Stimulated activated CD4-positive, alpha-beta T cell treated with anti-CD3 and anti-CD28 coated beads, Interleukin-4, amount 100 ng/mL, for 1 hour (primary cell): Measurements from ENCODE around the gene PDS5B.
"Not testable (repeated sequence)": the region's sequence is repeated elsewhere in the genome, so short reads cannot be mapped to it uniquely, and the experiment has no call there.

Experiments used
- DNase-seq: peaks from one replicate; pipeline ENCODE4 v3.0.0-alpha.2; 2020

The PDS5B gene

DNA sequence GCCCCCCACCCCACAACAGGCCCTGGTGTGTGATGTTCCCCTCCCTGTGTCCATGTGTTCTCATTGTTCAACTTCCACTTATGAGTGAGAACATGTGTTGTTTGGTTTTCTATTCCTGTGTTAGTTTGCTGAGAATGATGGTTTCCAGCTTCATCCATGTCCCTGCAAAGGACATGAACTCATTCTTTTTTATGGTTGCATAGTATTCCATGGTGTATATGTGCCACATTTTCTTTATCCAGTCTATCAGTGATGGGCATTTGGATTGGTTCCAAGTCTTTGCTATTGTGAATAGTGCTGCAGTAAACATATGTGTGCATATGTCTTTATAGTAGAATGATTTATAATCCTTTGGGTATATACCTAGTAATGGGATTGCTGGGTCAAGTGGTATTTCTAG is 142.8 kb downstream of the PDS5B start:
- DNase-seq: not testable (repeated sequence)

DNA sequence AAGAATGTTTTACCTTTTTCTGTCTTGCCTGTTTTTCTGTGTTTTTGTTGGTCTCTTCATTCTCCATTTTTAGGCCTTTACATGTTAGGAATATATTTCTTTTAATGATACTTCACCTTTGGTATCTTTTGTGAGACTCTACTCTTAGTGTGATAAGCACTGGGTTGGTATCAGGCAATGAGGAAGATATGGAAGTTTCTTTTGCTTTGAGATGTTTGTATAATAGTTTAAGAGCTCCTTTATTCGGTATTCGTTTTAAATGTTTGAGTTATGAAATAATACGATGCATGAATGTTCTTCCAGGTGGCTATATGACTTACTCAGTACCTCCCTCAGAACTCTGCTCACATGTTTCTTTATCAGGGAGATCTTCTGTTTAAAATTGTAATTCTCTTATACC is 144.8 kb downstream of the PDS5B start:
- no peak for DNase-seq

- DNase-seq: no peak
Observed at GRCh38 chr13:32731576-32731975, 145.3 kb downstream of the PDS5B start.

DNA sequence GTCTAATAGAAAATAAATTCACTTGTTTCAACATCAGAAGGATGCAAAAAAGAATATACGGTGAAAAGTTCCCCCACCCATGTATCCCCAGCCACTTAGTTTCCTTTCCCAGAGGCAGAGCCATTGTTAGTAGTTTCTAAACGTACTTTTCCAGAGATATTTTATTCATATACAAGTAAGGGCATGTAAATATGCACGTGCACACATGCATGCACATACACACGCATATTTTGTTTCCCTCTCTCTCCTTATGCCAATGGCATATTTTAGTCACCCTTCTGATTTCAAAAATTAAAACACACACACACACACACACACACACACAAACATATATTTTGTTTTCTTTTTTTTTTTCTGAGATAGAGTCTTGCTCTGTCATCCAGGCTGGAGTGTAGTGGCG is 147.4 kb downstream of the PDS5B start:
- DNase-seq: no peak

DNA sequence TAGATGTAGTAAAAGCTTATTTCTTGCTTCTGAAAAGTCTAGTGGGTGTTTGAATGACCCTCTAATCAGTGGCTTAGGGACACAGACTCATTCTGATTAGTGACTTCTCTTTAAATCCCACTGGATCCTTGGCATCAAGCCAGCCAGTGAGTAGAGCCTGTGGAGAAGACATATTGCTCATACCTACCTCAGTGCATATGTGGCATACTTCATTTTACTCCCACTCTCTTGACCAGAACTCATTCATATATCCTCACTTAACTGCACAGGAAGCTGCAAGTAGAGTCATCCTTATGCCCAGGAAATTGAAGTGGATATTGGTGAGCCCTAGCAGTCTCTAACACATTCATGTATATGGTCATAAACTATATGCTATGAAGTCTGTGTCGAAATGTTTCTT is 148.3 kb downstream of the PDS5B start:
- no peak for DNase-seq

DNA sequence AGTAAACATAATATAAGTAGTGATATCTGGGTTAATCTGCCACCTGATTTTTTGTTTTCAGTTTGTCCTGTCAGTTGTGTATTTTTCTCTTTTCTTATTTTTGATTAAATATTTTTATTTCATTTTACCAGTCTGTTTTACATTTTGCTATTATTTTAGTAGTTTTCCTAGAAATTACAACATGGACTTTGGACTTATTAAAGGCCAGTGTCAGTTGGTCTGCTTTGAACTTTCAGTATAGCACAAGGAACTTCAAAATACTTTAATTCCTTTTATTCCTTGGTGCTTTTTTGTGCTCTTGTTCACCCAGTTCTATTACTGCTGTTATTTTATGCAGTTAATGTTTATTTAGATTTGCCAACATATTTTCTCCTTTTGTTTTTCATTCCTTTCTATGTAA is 149.6 kb downstream of the PDS5B start:
- DNase-seq: no peak

- DNase-seq: no peak
Observed at GRCh38 chr13:32736648-32737047, 150.4 kb downstream of the PDS5B start.

DNA sequence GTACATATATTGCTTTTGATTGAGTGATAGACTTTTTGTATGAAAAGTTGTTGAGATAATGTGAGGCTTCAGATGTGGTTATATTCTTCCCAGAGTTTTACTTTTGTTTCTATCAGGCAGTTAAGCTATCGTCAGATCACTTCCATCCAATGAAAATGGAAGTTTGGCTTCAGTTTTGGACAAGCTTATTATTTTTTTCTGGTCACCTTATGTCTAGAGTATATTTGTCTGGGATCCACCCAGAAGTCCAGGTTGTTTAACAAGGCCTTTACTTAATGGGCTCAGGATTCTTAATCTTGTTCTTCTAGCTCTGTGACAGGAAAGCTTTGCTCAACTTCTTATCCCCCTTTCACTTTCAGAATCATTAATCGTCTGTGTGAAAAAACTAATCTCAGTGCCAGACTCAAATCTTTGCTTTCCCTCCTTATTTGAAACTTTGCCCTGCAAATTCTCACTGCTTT is 150.9 kb downstream of the PDS5B start:
- DNase-seq: no peak

- no peak for DNase-seq
Observed at GRCh38 chr13:32737679-32738078, 151.4 kb downstream of the PDS5B start.

DNA sequence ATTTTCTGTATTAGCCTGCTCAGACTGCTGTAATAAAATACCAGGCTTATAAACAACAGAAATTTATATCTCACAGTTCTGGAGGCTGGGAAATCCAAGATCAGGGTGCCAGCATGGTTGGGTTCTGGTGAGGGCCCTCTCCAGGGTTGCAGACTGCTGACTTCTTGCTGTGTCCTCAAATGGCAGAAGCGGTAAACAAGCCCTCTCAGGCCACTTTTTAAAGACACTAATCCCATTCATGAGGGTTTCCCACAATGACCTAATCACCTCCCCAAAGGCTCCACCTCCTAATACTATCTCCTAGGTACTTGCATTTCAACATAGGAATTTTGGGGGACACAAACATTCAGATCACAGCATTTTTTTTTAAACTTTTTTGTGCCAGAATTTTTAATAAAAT is 159.3 kb downstream of the PDS5B start:
- DNase-seq: no peak

GRCh38 chr13:32746474-32746873 is 160.2 kb downstream of the PDS5B start:
- no peak for DNase-seq

DNA sequence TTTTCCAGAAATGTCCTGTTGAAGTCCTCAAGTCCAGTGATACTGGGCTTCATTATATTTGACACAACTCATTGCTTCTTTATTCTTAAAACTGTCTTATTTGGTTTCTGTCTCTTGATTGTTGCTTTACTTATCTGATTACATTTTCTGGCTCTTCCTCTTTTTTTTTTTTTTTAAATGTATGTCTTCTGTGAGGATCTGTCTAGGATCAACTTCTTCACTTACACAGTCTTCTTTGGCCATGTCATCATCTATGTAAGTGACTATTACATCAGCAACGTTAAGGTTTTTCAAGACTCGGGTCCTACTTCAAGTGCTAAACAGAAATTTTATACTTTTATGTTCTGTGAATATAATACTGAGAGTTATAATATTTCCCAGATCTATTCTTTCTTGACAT is 162.1 kb downstream of the PDS5B start:
- no peak for DNase-seq

DNA sequence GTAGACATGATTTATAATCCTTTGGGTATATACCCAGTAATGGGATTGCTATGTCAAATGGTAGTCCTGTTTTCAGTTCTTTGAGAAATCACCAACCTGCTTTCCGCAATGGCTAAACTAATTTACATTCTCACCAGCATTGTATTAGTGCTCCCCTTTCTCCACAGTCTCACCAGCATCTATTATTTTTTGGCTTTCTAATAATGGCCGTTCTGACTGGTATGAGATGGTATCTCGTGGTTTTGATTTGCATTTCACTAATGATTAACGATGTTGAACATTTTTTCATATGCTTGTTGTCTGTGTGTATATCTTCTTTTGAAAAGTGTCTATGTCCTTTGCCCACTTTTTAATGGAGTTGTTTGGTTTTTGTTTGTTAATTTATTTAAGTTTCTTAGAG is 165.1 kb downstream of the PDS5B start:
- DNase-seq: no peak

- DNase-seq: no peak
Observed at GRCh38 chr13:32752311-32752710, 166.1 kb downstream of the PDS5B start.

- no peak for DNase-seq
Observed at GRCh38 chr13:32752997-32753606, 166.8 kb downstream of the PDS5B start.

DNA sequence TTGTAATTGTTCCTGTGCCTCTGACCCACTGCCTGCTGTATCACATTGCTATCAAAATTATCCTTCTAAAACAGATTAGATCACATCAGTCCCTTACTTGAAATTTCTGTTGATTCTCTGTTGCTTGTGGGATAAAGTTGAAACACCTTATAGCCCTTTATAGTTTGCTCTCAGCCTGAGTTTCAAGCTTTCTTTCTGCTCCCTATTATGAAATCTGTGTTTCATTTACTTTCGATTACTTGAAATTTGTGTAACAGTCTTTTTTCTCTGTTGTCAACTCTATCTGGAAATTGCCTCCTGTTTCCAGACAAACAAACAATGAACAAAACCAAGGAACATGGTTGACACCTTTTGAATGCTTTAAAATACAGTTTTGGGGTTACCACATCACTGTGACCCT is 167.9 kb downstream of the PDS5B start:
- DNase-seq: no peak

DNA sequence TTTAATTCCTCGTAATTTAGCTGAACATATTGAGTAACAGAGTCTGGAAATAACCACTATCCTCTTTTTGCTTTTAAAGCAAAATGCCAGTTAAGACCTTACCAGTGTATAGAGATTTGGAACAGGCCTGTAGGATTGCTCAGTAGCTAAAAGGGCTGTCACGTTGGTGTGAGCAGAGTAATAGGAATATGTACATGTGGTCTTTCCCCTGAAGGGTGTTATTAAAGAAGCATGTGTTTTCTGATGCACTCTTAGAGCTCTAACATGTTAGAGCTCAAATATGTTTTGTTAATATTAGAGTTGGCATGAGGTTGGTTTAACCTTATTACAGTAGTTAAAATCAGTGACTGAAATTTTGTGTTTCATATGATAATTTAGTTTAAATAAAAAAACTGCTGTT is 172.9 kb downstream of the PDS5B start:
- no peak for DNase-seq

GRCh38 chr13:32761472-32761871 is 175.2 kb downstream of the PDS5B start:
- no peak for DNase-seq

DNA sequence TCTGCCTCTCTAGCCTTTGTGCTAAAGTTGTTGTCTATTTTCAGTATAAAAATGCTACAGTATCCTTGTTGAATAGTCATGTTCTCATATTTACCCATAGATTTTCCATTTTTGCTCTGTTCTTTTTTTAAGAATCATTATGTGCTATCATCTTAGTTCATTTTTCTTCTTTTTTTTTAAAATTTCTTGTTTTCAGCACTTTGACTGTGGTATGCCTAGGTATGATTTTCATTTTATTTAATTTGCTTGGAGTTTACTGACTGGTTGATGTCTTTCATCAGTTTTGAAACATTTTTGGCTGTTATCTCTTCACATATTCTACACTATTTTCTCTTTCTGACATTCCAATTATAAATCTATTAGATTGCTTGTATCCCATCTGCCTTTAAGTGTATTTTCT is 192.9 kb downstream of the PDS5B start:
- DNase-seq: no peak

GRCh38 chr13:32781906-32782305 is 195.7 kb downstream of the PDS5B start:
- no peak for DNase-seq

DNA sequence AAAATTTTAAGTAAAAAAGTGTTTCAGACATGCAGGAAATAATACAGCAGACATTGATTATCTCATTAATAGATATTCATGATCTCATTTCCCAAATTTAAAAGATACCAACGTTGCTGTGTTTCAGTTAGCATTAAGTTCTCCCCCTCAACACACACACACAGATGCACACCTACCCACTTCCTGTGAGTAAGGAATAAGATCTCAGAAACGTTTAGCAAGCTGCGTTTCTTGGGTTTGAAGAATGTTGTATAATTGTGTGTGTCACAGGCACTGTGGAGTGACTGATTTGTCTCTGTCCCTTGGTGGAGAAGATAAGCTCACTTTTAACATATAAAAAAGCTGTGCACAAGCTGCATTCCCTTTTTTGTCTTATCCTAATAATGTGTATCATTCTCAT is 196.8 kb downstream of the PDS5B start:
- DNase-seq: no peak

- no peak for DNase-seq
Observed at GRCh38 chr13:32790731-32791130, 204.5 kb downstream of the PDS5B start.

DNA sequence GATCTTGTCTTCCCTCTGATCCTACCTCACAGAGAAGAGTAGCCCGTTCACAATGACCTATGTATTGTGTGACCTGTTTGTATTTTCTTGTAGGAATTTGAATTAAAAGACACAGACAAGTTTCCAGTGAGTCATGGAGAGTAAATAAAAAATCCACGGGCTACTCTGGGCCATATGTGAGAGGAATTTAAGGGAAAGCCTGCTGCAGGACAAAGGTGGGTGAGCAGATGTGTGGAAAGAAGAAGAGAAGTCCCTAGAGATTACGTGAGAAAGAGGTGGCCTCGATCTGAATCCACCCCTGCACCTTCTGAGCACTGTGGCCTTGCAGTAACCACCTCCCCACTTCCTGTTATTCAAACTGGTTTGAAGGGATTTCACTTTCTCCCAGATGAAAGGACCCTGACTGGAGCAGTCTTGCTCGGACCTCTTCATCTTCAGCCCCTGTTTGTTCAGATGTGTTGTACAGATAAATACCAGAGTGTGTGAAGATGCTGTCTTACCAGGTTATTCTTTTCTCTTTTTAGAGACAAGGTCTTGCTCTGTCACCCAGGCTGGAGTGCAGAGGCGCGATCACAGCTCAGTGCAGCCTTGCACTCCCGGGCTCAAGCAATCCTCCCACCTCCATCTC is 205.4 kb downstream of the PDS5B start:
- DNase-seq: no peak

DNA sequence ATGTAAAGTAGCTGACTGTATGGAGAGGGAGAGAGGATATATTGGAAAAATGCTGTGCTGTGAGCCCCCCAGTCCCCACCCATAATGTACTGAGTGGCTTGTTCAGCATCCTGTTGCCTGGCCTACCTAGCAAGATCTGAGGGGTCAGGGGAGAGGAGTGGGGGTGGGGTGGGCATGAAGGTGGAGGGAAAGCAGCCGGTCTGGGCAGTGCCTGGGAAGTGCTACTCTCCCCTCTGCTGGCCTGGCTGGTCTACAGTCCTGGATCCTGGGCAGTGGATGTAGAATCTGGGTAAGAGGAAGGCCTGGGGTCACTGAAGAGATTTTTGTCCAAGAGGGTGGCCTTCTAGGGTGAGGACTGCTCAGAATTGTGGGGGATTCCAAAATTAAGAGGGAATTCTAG is 210.5 kb downstream of the PDS5B start:
- DNase-seq: no peak

GRCh38 chr13:32802159-32802558 is 215.9 kb downstream of the PDS5B start:
- no peak for DNase-seq
